ENCODE results near the gene AEBP2.

DNA sequence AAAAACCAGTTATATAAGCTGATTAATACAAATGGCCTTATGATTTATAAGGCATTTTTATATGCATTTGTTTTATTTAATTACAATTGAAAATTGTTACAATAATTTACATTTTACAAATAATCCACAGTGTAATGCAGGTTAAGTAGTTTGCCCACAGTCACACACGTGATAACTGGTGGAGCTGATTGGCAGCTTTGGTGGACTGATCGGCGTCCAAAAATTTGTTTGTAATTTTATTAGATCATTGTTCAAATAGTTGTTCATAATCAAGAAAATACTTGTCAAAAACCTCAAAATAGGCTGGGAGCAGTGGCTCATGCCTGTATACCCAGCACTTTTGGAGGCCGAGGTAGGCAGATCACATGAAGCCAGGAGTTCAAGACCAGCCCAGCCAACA is 59.7 kb downstream of the AEBP2 start:
- TF ChIP-seq CTCF (IDR thresholded peaks at IDR 0.05) = no peak
- no peak for TF ChIP-seq POLR2A (IDR thresholded peaks at IDR 0.05)
